ENCODE results near the gene RNASEH2B. TPM values are rescaled to one million over a fixed set of nuclear protein-coding genes. Genes with fewer than 3 reads are reported as not detected.

The RNASEH2B gene
- total and polyA plus RNA-seq, 2 of the 8 experiments (the other 6 are each of a cell fraction or from before 2014, with no cell fraction given), result 19.3 to 43.9 TPM

- Histone ChIP-seq H3K79me2 (ENCODE audit: control insufficient read depth in 1 of 2, insufficient read depth in 2 of 2, low read length in 2 of 2) (no peaks in the 10 kb centered on the region), H3K4ac (replicated peaks; ENCODE audit: insufficient read length, low read depth, low read length) (no peak overlapping the region), H4K5ac (ENCODE audit: insufficient read length, low read depth, low read length) (no peak overlapping the region), H4K20me1 (replicated peaks in 1 of 2; ENCODE audit: control insufficient read depth in 1 of 2, insufficient read depth in 2 of 2, low read length in 2 of 2) (no peaks in the 10 kb centered on the region), H2BK5ac (ENCODE audit: low read depth, low read length) (no peak overlapping the region), H3K27me3 (replicated peaks in 1 of 4; ENCODE audit: control insufficient read depth in 3 of 4, extremely low read depth in 1 of 4, insufficient read depth in 3 of 4, low read length in 3 of 4) (no peaks in the 10 kb centered on the region), H3K27ac (ENCODE audit: low read depth, low read length) (no peak overlapping the region), H3K23me2 (ENCODE audit: low read depth, low read length) (no peaks in the 10 kb centered on the region), H2BK120ac (replicated peaks; ENCODE audit: low read depth, low read length) (no peak overlapping the region), H2BK20ac (ENCODE audit: low read length) (no peak overlapping the region), H3K4me2 (ENCODE audit: insufficient read depth in 1 of 2, low read depth in 2 of 2, low read length in 2 of 2) (no peak overlapping the region), H2AFZ (ENCODE audit: low read length) (no peak overlapping the region), H3K9me3 (ENCODE audit: insufficient read depth in 2 of 2, low read depth in 1 of 2, low read length in 1 of 2) (peaks cover 0 to 3% of the 10 kb centered on the region in 2 experiments; a peak in 1 of 4 replicates), H3K56ac (replicated peaks; ENCODE audit: insufficient read length, low read depth, low read length) (no peak overlapping the region), H2BK15ac (ENCODE audit: low read length) (no peak overlapping the region), H3K18ac (ENCODE audit: extremely low read depth, low read length) (no peak overlapping the region), H4K8ac (ENCODE audit: extremely low read depth, insufficient read depth, low read length) (no peak overlapping the region), H3K9ac (replicated peaks in 1 of 4; ENCODE audit: extremely low read depth in 1 of 4, low read depth in 3 of 4, low read length in 3 of 4) (no peak overlapping the region), H3K4me1 (replicated peaks in 1 of 4; ENCODE audit: control insufficient read depth in 3 of 4, insufficient read depth in 4 of 4, low read length in 3 of 4) (0 out of 7 replicates have a peak, but pooled peaks cover 0 to 2% (median 0%) of the 10 kb centered on the region in 4 experiments), H4K91ac (replicated peaks; ENCODE audit: insufficient read length, low read length) (no peak overlapping the region), H3K4me3 (ENCODE audit: extremely low read depth in 1 of 4, insufficient read depth in 2 of 4, low read depth in 3 of 4, low read length in 4 of 4) (no peak overlapping the region), H3K14ac (ENCODE audit: insufficient read length) (no peak overlapping the region), H3K79me1 (ENCODE audit: low read depth, low read length) (no peaks in the 10 kb centered on the region), H2BK12ac (ENCODE audit: low read depth, low read length) (no peak overlapping the region), H3K23ac (ENCODE audit: insufficient read length) (no peak overlapping the region), H2AK5ac (ENCODE audit: low read depth, low read length) (no peak overlapping the region), H3K36me3 (ENCODE audit: control insufficient read depth in 2 of 4, insufficient read depth in 4 of 4, low read length in 3 of 4) (peaks cover 0 to 16% (median 5%) of the 10 kb centered on the region in 4 experiments; a peak in 6 of 8 replicates)
- FAIRE-seq, result no peak
- ChIA-PET CTCF (ENCODE audit: partially characterized antibody) (no interaction called here), POLR2A (ENCODE audit: partially characterized antibody) (no interaction called here)
- DNase-seq (ENCODE audit: low read depth in 1 of 2, low spot score in 2 of 2), result no peak
- TF ChIP-seq BCL11A (IDR thresholded peaks at IDR 0.05; ENCODE audit: low read depth in 2 of 2, low read length in 2 of 2), result no peak
- no peak for TF ChIP-seq EZH2 (IDR thresholded peaks at IDR 0.05; ENCODE audit: low read depth, low read length, severe bottlenecking)
- TF ChIP-seq SIX5 (IDR thresholded peaks at IDR 0.05; ENCODE audit: low read depth, low read length), result no peak
- TF ChIP-seq SP1 (IDR thresholded peaks at IDR 0.05; ENCODE audit: low read depth, low read length), result no peak
- TF ChIP-seq RFX5 (IDR thresholded peaks at IDR 0.05; ENCODE audit: borderline replicate concordance, low read depth, low read length), result no peak
- no peak for TF ChIP-seq POU5F1 (IDR thresholded peaks at IDR 0.05; ENCODE audit: low read depth, low read length)
- TF ChIP-seq EP300 (IDR thresholded peaks at IDR 0.05; ENCODE audit: borderline replicate concordance in 1 of 2, low read depth in 2 of 2, low read length in 2 of 2), result no peak
- no peak for TF ChIP-seq CREB1 (IDR thresholded peaks at IDR 0.05)
- TF ChIP-seq GTF2F1 (IDR thresholded peaks at IDR 0.05; ENCODE audit: borderline replicate concordance, low read depth, low read length), result no peak
- TF ChIP-seq TEAD4 (IDR thresholded peaks at IDR 0.05; ENCODE audit: low read depth, low read length), result no peak
- 90% methylated on average over 5 of the region's 5 CpGs; no CpG with 5 or more reads in 1 of the 2 experiments for WGBS, 2 experiments (ENCODE audit: extremely low coverage in 1 of 2, insufficient coverage in 1 of 2, insufficient read length in 1 of 2, insufficient replicate concordance in 2 of 2, low coverage in 1 of 2, low lambda C conversion rate in 2 of 2, missing lambda C conversion rate in 1 of 2)
Measured at GRCh38 chr13:50934735-50935435, 25.3 kb downstream of the RNASEH2B start.

Measured in H1 (cell line).